KBM-7 (cell line): Measurements from ENCODE around the gene NNMT.
"Not testable (repeated sequence)": the region's sequence is repeated elsewhere in the genome, so short reads cannot be mapped to it uniquely, and the experiment has no call there.

ENCODE experiments used
- DNase-seq: peaks from one replicate; pipeline ENCODE4 v3.0.0-alpha.2; 2015
- in situ Hi-C: fragments of 300-500 bp; cut with MboI; formaldehyde crosslinking; loops from 2 replicates; pipeline ENCODE4 v1.14.3; 2020; ENCODE audit warnings: low sequenced_read_pairs, low pct_unique_long_range_greater_than_20kb, mixed read lengths

Gene NNMT

DNA sequence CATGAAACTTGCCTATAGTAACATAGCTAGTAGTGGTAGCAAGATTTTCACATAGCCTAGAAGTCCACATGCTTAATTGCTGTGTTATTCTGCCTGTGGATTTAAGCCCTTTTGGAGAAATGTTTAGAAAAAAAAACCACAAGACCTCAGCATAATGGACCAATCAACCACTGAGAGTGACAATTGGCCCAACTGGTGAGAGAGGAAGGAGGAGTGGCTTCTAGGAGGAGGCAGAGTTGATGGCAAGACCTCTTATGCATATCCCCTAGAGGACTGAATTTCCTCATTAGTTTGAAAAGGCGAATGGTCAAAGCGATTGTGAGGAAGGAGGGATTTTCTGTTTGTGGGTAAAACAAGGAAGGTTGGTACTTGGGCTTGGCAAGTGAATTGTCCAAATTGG lies 30.6 kb downstream of the NNMT start:
- no peak for DNase-seq
- in situ Hi-C loops: loop anchor here (25.0 kb wide), 1 partner anchor 436 kb away; no protein-coding TSS in a partner anchor

DNA sequence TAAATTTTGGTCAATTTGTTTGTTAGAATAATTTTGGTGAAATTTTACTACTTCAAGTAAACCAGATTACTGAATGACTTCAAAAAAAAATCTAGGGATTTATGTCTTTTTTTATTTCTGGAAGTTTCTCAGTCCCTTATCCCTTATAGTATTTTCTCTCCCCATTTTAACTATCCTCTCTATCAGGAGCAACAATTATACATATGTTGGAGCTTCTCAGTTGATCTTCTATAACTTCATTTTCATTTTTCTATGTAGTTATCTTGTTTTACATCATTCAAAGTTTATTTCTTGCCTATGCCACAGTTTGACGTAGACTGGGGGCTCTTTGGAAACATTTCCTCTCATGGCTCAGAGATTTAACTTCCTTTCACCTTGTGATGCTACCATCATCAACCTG lies 34.2 kb downstream of the NNMT start:
- DNase-seq: no peak
- in situ Hi-C loops: loop anchor here (25.0 kb wide), 1 partner anchor 432 kb away; no protein-coding TSS in a partner anchor

DNA sequence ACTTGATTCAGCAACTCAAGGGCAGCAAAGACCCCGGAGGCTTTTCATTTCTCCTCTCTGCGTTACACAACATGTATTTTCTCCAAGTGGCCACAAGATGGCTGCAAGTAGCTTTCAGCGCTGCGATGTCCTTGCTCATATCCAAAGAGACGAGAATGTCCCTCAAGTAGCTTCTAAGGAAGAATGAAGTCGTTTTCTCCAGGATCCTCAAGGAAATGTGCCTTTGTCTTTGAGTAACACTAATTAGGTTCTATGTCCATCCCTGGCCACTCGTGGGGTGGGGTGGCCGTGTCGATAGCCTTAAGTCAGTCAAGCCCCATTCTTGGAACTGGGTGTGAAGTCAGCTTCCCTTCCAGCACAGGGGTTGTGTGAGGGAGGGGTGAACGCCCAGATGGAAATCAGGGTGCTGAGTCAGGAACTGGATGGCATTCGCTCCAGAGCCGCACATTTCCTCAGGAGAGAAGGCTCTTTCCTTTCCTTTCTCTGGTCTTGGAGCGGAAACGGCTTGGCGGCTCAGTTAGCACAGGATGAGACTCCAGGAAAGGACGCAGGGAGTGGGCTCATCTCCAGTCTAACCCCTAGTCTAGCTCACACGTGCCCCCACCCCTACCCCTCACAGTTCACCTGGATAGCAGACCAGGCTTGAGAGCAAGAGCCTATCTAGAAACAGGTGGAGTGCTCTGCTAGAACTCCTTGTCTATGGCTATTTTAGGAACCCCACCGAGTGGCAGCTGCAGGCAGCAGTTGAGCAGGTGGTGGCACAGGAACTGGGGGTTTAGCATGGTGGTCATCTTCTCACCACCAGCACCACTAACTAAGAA lies 44.3 kb downstream of the NNMT start:
- DNase-seq: peak; percentile 55
- in situ Hi-C loops: loop anchor here (25.0 kb wide), 1 partner anchor 422 kb away; no protein-coding TSS in a partner anchor

DNA sequence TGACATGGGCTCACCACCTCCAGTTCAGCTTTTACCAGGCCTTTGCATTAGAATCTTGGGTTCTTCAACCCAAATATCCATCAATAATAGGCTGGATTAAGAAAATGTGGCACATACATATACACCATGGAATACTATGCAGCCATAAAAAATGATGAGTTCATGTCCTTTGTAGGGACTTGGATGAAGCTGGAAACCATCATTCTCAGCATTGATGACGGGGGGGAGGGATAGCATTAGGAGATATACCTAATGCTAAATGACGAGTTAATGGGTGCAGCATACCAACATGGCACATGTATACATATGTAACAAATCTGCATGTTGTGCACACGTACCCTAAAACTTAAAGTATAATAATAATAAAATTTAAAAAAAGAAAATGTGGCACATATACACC lies 45.5 kb downstream of the NNMT start:
- not testable (repeated sequence) for DNase-seq
- in situ Hi-C loops: loop anchor here (25.0 kb wide), 1 partner anchor 421 kb away; no protein-coding TSS in a partner anchor

DNA sequence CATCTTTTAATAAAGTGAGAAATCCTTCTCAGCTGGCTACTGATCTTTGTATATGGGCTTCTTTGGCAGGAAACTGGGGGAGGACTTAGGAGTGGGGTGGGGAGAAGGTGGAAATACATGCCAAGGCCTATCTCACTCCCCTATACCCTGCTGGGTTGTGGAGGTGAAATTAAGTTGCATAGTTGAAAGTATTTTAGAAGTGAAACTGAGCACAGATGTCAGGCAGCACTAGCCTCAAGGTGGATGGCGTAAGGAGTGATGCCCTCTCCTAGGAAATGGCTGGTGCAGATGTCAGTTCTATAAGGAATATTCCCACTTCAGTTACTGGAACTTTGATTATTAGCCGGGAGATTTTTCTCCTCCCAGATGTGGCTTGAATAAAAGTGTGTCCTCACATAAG lies 46.3 kb downstream of the NNMT start:
- DNase-seq: no peak
- in situ Hi-C loops: loop anchor here (25.0 kb wide), 1 partner anchor 420 kb away; no protein-coding TSS in a partner anchor

DNA sequence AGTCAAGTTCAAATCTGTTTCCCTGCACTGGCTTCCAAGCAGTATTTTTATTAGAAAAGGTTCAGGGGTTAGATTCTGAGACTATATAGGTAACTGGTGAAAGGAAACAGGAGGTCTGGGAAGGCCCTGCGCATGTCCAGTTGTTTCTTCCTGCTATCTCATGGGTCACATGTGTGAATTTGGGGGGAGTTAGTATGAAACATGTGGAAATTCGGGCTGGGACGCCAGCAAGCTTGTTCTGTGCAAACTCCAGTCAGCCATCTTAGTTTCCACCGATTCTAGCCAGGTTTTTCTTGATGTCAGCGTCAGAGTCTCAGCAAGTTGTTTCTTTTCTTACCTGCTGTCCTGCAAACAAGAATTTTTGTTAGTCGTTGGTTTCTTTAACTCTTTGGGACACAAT lies 46.8 kb downstream of the NNMT start:
- no peak for DNase-seq
- in situ Hi-C loops: loop anchor here (25.0 kb wide), 1 partner anchor 419 kb away; no protein-coding TSS in a partner anchor

DNA sequence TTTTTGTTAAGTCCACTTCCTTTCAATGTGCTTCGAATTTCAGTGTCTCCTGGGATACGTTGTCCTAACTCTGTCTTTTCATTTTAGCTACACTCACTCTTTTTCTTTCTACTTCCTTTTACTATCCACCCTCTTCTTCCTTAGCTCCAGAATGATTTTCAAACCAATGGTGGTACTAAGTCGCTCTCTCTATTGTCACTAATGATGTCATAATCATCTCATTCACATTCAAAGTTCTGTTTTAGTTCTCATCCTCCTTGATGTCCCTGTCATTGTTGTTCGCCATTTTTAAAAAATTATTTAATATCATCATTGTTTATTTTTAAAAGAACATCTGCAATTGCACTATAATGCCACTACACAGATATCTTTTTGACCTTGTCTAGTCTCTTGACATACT lies 47.3 kb downstream of the NNMT start:
- no peak for DNase-seq
- in situ Hi-C loops: loop anchor here (25.0 kb wide), 1 partner anchor 419 kb away; no protein-coding TSS in a partner anchor

DNA sequence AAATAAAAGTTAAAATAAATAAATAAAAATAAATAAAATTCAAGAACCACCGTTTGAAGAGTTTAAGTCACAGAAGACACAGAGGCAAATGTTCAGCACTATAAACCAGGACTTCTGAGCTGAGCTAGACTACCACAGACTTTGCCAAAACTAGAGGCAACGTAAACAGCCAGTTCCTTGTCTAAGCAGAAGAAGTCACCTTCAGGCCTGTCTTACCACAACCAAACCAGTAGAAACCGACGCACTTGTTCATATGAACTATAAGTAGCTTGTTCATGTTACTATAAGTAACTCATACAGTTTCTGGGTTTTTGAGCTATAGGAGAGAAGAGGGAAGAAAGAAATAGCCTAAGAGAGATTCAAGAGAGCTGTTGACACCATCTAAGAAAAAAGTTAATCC lies 48.3 kb downstream of the NNMT start:
- DNase-seq: no peak
- in situ Hi-C loops: loop anchor here (25.0 kb wide), 1 partner anchor 418 kb away; no protein-coding TSS in a partner anchor

DNA sequence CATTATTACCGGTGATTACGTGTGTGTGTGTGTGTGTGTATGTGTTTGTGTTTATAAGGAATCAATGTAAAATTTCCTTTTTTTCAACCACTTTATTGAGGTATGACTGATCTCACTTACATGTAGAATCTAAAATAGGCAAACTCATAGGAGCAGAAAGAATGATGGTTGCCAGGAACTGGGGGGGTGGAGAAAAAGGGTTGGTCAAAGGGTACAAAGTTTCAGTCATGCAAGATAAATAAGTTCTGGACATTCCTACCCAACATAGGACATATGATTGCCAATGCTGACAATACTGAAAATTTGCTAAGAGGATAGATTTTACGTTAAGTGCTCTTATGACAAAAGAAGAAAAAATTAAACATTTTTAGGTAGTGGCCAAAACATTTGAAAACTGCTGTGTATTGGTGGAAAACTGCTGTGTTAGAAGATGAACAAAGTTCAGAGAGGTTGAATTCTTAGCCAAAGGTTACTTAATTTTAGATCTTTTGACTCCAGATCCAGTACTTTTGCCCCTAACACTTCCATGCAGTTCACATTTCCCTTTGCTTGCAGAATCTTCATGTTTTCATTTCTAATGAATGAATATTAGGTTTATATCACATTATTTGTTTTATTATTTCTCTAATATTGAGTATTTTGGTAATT lies 49.5 kb downstream of the NNMT start:
- in situ Hi-C loops: loop anchor here (25.0 kb wide), 1 partner anchor 417 kb away; no protein-coding TSS in a partner anchor

DNA sequence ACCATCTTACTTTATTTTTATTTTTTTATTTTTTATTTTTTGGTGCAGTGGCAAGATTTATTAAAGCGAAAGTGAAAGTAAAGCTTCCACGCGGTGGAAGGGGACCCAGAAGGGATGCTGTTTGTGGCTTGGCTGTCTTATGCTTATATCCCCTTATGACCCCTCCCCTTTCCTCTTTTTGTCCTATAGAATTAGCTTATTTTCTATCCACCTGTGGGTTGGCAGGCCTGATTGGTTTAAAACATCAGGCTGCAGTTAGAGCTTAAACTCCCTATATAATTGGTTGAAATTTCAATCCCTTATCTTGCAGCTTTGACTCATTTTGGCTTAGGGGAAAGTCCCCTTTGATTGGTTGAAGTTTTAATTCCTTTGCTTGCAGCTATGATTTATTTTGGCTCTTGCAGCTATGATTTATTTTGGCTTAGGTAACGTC lies 50.5 kb downstream of the NNMT start:
- peak; percentile 22 for DNase-seq
- in situ Hi-C loops: loop anchor here (25.0 kb wide), 1 partner anchor 416 kb away; no protein-coding TSS in a partner anchor

More for the DNA sequence above, 49.5 kb downstream of the NNMT start:
- DNase-seq: no peak

DNA sequence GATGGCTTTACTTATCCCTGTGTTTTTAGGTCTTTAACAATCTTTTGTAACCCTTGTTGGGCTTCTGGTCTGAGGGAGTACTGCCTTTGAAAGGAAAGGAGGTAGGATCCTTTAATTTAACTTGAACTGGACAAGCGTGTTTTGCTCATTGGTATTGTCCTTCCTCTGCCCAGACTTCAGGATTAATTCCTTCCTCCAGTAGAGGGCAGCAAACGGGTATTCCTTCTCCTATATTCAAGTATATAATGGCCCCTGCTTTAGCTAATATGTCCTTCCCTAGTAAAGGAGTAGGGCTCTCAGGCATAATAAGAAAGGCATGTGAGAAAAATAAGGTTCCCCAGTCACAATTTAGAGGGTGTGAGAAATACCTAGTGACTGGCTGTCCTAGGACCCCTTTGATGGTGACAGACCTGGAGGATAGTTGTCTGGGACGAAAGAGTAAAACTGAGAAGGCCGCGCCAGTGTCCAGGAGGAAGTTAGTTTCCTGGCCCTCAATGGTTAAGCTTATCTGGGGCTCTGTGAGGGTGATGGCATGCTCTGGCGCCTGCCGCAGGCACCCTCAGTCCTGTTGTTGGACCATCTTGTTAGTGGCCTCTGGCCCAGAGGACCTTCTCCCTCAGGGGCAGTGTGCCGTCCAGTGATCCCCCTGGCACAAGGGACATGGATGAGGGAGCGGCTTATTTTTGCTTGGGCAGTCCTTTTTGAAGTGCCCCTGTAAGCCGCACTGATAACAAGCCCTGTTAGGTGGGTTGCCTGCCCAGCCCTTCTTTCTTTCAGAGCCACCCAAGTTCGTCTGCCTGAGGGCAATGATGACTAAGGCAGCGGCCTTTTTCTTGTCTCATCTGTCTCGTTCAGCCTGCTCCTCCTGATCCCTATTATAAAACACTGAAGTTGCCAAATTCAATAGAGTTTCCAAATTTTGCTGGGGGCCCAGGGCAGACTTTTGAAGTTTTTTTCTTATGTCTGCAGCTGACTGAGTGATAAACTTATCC lies 52.3 kb downstream of the NNMT start:
- peak; percentile 62 for DNase-seq
- in situ Hi-C loops: loop anchor here (25.0 kb wide), 1 partner anchor 414 kb away; no protein-coding TSS in a partner anchor

DNA sequence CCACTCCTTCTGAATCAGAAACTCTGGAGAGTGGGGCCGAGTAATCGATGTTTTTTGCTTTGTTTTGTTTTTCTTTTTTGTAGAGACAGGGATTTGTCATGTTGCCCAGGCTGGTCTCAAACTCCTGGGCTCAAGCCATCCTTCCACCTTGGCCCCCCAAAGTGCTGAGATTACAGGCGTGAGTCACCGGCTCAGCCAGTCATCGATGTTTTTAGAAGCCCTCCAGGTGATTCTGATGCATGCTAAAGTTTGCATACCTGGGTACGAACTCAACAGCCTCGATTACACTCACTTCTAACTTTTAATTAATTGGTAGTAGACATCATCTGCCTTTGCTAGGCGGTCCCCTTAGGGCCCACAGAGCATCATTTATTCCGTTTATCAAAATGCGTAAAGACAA lies 53.8 kb downstream of the NNMT start:
- in situ Hi-C loops: no loop called here
- DNase-seq: no peak

DNA sequence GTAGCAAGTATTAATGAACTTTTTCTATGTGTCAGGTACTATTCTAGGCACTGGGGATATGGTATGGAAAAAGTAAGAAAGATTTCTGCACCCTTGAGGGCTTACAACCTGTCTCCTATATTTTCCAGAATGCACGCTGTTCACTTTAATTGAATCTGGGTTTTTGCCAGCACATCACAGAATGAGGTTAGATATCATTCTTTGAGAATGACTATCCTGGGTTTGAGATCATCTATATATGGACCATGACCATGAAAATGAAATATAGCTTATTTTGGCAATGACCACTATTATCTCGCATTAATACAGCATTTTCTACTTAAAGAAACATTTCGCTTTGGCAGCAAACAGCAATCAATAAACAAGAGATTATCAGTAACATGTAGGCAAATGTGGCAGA lies 57.2 kb downstream of the NNMT start:
- in situ Hi-C loops: no loop called here
- no peak for DNase-seq

DNA sequence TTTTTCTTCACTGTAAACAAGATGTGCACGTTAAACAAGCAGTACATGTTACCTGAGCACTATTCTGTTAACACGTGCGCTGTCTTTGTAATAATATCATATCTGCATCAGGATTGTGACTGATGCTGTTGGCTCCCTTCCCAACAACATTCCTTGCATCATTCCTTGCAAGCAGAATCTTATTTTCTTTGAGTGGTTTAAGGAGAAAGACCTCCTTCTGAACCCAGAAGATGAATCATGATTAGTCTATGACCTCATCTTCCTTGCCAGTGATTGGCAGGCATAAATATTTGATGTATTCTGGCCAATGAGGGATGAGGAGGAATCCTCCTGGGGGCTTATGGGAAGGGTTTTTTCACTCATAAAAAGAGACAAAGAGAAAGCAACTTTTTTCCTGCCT lies 57.9 kb downstream of the NNMT start:
- in situ Hi-C loops: no loop called here
- no peak for DNase-seq

DNA sequence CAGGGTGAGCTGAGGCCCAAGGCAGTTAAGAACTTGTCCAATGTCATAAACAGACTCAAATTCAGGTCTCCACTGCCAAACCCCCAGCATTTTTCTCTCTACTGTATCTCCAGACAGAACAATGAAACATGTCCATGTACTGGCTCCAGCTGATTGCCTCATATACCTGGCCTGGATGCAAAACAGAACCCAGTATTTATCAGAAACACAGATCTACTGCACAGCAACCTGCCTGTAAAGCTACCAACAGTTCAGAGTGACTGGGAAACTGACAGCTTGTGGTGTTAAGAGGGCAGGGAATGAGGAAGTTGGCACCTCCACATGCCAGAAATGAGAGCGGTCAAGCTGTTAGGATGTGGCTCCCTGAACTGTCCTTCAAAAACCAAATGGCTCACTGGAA lies 62.5 kb downstream of the NNMT start:
- DNase-seq: peak; percentile 24
- in situ Hi-C loops: no loop called here

DNA sequence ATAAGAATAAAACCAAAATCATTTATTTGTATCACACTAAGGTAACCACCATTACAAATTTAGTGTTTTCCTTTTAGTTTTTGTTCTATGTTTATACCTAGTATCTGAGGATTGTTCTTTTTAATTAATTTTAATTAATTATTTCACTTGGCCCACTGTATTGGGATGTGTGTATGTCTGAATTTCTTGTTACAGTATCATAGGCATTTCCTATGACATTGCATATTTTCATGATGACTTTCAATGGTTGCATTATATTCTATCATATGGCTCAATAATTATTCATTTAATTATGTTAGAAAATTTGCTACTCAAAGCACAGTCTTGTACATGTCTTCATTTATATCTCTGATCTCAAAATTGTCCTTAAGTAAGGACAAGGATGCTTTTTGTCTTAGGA lies 63.1 kb downstream of the NNMT start:
- in situ Hi-C loops: no loop called here
- no peak for DNase-seq

DNA sequence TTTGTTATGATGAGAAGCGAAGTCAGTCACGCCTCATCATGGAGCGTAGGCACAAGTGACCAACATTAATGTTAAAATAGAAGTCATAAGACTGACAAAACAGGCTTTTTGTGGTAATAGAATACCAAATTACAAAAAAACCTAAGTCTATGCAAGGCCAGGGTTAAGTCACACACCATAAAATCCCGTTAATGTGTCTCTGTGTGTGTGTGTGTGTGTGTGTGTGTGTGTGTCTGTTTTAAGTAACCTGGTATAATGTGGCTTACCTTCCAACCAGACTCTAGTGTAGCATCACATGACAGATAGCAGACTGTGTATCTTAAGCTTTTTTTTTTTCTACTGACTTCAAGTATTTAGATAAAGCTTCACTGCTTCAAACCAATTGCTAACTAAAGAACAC lies 66.1 kb downstream of the NNMT start:
- DNase-seq: no peak
- in situ Hi-C loops: no loop called here

DNA sequence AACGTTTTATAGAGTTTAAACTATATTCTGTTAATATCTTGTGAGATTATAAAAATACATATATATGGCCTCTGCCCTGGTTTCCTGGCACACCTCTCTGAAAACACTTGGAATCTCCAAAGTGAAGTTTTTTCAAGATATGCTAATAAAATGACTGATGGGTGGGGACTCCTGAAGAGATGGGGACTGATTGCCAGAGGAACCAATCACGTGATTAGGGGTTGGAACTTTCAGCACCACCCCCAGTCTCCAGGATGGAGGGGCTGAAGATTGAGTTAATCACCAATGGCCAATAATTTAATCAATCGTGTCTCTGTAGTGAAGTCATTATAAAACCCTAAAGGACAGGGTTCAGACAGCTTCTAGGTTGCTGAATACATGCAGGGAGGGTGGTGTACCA lies 66.8 kb downstream of the NNMT start:
- no peak for DNase-seq

More for the DNA sequence above, 66.8 kb downstream of the NNMT start:
- in situ Hi-C loops: no loop called here
